ENCODE measurements around the gene SLC18A3.

SLC18A3 gene

DNA sequence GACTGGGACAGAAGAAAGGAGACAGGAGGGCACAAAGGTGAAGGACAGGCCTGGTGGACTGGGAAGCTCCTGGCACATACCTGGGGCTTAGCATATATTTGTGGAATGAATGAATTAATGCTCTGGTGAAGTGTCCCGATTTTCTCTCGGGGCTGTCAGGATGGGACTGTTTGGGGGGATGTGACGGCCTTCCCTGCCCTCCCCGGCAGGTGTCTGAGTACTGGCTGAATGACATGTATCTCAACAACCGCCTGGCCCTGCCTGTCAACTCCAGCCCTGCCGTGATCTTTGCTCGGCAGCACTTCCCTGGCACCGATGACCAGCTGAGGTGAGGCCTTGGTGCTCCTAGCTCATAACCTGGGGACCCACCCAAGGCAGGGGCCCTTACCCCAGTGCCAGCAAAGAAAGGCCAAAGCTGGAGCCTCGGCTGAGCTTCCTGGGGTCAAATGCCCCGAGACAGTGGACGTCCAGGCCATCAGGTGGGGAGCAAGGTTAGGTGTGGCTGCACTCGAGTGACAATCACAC, 10.2 kb downstream of the SLC18A3 start:
- TF ChIP-seq CTCF (IDR thresholded peaks at IDR 0.05; ENCODE audit: borderline replicate concordance, insufficient read depth, low read depth, low read length), result no peak

GRCh38 chr10:49620841-49621378, 10.8 kb downstream of the SLC18A3 start:
- H3K4me3 ChIP-seq (ENCODE audit: low read depth, low read length), result no peak overlapping the region
- TF ChIP-seq CTCF (IDR thresholded peaks at IDR 0.05; ENCODE audit: borderline replicate concordance, insufficient read depth, low read depth, low read length), result no peak

More for the DNA sequence above, 10.2 kb downstream of the SLC18A3 start:
- H3K4me3 ChIP-seq (ENCODE audit: low read depth, low read length), result no peak overlapping the region

DNA sequence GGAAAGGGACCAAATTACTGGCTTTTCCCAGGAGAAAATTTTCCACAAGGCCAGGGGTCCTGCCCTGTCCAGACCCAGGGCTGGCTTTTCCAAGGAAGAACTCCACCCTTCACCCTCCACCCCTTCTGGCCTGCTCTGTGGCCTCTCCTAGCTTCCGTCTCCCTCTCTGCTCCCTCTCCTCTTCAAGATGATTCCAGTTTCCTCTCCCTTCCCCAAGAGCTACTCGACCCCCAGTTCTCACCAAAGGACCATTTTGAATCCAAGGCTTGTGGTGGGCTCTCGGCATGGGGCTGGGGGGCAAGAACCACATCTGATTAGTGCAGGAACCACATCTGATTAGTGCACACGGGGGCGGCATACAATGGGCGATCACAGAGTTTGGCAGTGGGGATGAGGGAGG, 11.5 kb downstream of the SLC18A3 start:
- no peak for TF ChIP-seq CTCF (IDR thresholded peaks at IDR 0.05; ENCODE audit: borderline replicate concordance, insufficient read depth, low read depth, low read length)
- H3K4me3 ChIP-seq (ENCODE audit: low read depth, low read length), result no peak overlapping the region

GRCh38 chr10:49622426-49623425, 12.6 kb downstream of the SLC18A3 start:
- H3K4me3 ChIP-seq (ENCODE audit: low read depth, low read length), result no peak overlapping the region
- TF ChIP-seq CTCF (IDR thresholded peaks at IDR 0.05; ENCODE audit: borderline replicate concordance, insufficient read depth, low read depth, low read length), result no peak

DNA sequence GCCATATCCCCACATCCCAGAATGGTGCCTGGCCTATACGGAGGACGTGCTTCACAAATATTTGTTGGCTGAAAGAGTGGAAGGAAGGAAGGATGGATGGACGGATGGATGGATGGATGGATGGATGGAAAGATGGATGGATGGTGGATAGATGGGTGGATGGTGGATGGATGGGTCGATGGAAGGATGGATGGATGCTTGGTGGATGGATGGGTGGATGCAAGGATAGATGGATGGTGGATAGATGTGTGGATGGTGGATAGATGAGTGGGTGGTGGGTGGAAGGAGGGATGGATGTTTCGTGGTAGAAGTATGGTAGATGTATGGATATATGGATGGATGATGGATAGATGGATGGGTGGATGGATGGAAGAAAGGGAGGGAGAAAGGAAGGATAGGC, 14.5 kb downstream of the SLC18A3 start:
- no peak for TF ChIP-seq CTCF (IDR thresholded peaks at IDR 0.05; ENCODE audit: borderline replicate concordance, insufficient read depth, low read depth, low read length)

DNA sequence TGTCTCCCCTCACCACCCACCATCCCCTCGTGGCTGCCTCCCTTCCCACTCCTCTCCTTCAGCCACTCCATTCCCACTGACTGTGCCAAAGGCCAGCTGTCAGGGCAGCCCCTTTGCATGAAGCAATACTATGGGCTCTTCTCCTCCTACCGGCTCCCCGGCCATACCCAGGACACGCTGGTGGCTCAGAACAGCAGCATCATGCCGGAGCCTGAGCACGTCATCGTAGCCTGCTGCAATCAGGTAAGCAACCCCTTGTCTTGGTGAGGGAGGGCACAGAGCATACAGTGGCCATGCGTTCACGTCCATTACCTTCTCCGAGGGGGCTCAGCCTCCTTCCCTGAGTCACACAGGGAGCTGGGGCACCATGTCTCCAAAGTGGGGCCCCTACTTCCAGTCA, 15.3 kb downstream of the SLC18A3 start:
- TF ChIP-seq CTCF (IDR thresholded peaks at IDR 0.05; ENCODE audit: borderline replicate concordance, insufficient read depth, low read depth, low read length), result no peak

More for the DNA sequence above, 14.5 kb downstream of the SLC18A3 start:
- H3K4me3 ChIP-seq (ENCODE audit: low read depth, low read length), result no peak overlapping the region

More for the DNA sequence above, 15.3 kb downstream of the SLC18A3 start:
- no peak overlapping the region for H3K4me3 ChIP-seq (ENCODE audit: low read depth, low read length)
